Measurements from ENCODE around the gene TRAK2.
"Not testable (repeated sequence)": the region's sequence is repeated elsewhere in the genome, so short reads cannot be mapped to it uniquely, and the experiment has no call there.

The TRAK2 gene

DNA sequence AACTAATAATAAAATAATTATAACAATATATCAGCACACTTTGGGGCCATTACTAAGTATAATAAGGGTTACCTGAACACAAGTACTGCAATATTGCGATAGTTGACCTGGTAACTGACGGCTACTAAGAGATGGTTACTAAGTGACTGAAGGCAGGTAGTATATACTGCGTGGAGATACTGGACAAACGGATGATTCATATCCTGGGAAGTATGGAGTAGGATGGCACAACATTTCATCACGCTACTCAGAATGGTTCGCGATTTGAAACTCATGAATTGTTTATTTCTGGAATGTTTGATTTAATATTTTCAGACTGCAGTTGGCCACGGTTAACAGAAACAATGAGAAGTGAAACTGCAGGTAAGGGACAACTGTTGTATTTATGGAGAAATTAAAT lies 54.7 kb downstream of the TRAK2 start:
- TF ChIP-seq CTCF (IDR thresholded peaks at IDR 0.05; ENCODE audit: low read depth, low read length, missing control alignments), result no peak
- no peak for DNase-seq (ENCODE audit: extremely low read depth, low read depth)
- H3K4me3 ChIP-seq (replicated peaks; ENCODE audit: low read depth, low read length), result no peak overlapping the region

- no peak overlapping the region for H3K4me3 ChIP-seq (replicated peaks; ENCODE audit: low read depth, low read length)
- DNase-seq (ENCODE audit: extremely low read depth, low read depth), result no peak
- TF ChIP-seq CTCF (IDR thresholded peaks at IDR 0.05; ENCODE audit: low read depth, low read length, missing control alignments), result no peak
Measured at GRCh38 chr2:201383136-201383535, 68.1 kb downstream of the TRAK2 start.

DNA sequence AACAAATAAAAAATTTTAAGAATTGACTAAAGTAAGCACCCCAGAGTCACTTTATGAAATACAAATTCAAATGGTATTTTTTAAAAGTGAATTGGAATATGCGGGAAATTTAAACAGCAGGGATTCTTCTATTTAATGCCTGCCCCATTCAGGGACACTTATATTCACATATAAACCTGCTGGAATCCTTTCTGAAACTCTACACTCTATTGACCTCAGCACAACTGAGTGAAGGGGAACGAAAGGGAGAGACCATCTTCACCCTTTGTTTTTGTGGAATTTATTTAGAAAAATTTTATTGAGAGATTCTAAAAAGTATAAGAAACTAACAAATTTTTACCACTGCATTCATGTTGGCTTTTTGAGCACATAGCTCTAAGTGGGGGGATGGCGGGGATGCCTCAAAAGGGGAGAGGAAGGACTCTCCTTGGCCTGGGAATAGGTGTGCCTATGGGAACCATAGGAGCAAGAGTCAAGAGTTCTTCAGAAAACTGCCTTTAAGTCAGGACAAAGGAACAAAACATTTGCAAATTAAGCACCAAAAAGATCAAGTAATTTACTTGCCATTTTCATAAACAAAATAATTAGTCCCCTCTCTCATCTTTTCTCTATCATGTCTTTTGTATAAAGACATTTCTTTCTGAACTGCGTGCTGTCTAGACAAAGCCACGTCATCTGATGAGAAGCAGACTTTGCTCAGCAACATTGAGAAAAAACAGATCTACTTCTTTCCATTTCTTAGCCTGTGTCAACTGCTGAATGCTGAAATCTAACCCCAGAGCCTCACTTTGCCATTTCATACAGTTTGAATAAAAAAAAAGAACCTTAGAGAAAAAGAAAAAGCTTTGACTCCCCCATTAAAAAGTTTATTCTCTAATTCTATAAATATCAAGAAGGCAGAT lies 72.5 kb downstream of the TRAK2 start:
- no peak for TF ChIP-seq CTCF (IDR thresholded peaks at IDR 0.05; ENCODE audit: low read depth, low read length, missing control alignments)
- DNase-seq (ENCODE audit: extremely low read depth, low read depth), result no peak
- H3K4me3 ChIP-seq (replicated peaks; ENCODE audit: low read depth, low read length), result no peak overlapping the region

DNA sequence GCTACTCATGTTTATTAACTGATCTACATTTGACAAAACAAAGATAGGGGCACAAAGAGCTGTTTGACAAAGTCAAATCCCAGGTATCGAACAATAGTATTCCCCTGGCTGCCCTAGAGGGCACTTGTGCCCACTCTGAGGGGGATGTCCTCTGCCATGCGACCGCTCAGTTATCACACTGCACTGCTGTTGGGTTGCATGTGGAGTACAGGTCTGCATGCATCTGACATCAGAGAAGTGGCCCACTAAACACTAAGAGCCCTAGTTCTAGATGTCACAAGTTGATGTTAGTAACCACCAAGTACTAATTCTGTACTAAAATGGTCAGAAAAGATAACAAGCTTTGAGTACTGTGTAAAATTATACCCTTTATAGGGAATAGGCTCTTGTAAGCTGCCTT lies 74.0 kb downstream of the TRAK2 start:
- TF ChIP-seq CTCF (IDR thresholded peaks at IDR 0.05; ENCODE audit: low read depth, low read length, missing control alignments), result no peak
- no peak overlapping the region for H3K4me3 ChIP-seq (replicated peaks; ENCODE audit: low read depth, low read length)
- no peak for DNase-seq (ENCODE audit: extremely low read depth, low read depth)

- DNase-seq (ENCODE audit: extremely low read depth, low read depth), result no peak
- no peak overlapping the region for H3K4me3 ChIP-seq (replicated peaks; ENCODE audit: low read depth, low read length)
- TF ChIP-seq CTCF (IDR thresholded peaks at IDR 0.05; ENCODE audit: low read depth, low read length, missing control alignments), result no peak
Measured at GRCh38 chr2:201369775-201370174, 81.5 kb downstream of the TRAK2 start.

DNA sequence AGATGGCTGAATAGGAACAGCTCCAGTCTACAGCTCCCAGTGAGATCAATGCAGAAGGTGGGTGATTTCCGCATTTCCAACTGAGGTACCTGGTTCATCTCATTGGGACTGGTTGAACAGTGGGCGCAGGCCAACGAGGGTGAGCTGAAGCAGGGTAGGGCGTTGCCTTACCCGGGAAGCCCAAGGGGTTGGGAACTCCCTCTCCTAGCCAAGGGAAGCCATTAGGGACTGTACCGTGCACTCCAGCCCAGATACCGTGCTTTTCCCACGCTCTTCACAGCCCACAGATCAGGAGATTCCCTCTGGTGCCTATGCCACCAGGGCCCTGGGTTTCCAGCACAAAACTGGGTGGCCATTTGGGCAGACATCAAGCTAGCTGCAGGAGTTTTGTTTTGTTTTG lies 81.9 kb downstream of the TRAK2 start:
- H3K4me3 ChIP-seq (replicated peaks; ENCODE audit: low read depth, low read length); DNase-seq (ENCODE audit: extremely low read depth, low read depth): not testable (repeated sequence)

- no peak for TF ChIP-seq CTCF (IDR thresholded peaks at IDR 0.05; ENCODE audit: low read depth, low read length, missing control alignments)
- H3K4me3 ChIP-seq (replicated peaks; ENCODE audit: low read depth, low read length), result no peak overlapping the region
- no peak for DNase-seq (ENCODE audit: extremely low read depth, low read depth)
Measured at GRCh38 chr2:201366146-201366545, 85.1 kb downstream of the TRAK2 start.

Measured in HFF-Myc (cell line).